NT2/D1 (cell line): ENCODE results near the gene ANO7.

Experiments
- DNase-seq: peaks from one replicate; pipeline ENCODE4 v3.0.0-alpha.2; 2011; ENCODE audit warnings: low read depth, low spot score
- H3K27me3 ChIP-seq: 2 replicates; pipeline ENCODE4 v1.6.0; 2011; ENCODE audit warnings: mild to moderate bottlenecking; ENCODE audit not compliant: insufficient read length, insufficient read depth
- H3K36me3 ChIP-seq: 2 replicates; pipeline ENCODE4 v1.6.1; 2011; ENCODE audit warnings: mild to moderate bottlenecking, low read length, mixed read lengths; ENCODE audit not compliant: insufficient read depth, insufficient read length
- H3K4me1 ChIP-seq: 2 replicates; pipeline ENCODE4 v1.5.1; 2011; ENCODE audit not compliant: insufficient read depth, insufficient read length
- H3K4me3 ChIP-seq: 2 replicates; pipeline ENCODE4 v1.5.1; 2011; ENCODE audit warnings: low read depth; ENCODE audit not compliant: insufficient read length
- H3K9ac ChIP-seq: 2 replicates; pipeline ENCODE4 v1.6.0; 2011; ENCODE audit warnings: low read depth; ENCODE audit not compliant: insufficient read length
- H3K9me3 ChIP-seq: 2 replicates; pipeline ENCODE4 v1.5.1; 2011; ENCODE audit warnings: mild to moderate bottlenecking, low read length; ENCODE audit not compliant: insufficient read depth
- SUZ12 ChIP-seq: IDR thresholded peaks from 2 replicates; pipeline ENCODE4 v1.6.1; 2011; ENCODE audit not compliant: insufficient read length, insufficient read depth; ENCODE audit errors: extremely low read depth
- YY1 ChIP-seq: IDR thresholded peaks from 2 replicates; pipeline ENCODE4 v1.6.1; 2011; ENCODE audit not compliant: insufficient read length, insufficient read depth
- ZNF274 ChIP-seq: IDR thresholded peaks from 2 replicates; pipeline ENCODE4 v1.6.1; 2011; ENCODE audit warnings: mild to moderate bottlenecking, low read depth, low read length

The ANO7 gene

DNA sequence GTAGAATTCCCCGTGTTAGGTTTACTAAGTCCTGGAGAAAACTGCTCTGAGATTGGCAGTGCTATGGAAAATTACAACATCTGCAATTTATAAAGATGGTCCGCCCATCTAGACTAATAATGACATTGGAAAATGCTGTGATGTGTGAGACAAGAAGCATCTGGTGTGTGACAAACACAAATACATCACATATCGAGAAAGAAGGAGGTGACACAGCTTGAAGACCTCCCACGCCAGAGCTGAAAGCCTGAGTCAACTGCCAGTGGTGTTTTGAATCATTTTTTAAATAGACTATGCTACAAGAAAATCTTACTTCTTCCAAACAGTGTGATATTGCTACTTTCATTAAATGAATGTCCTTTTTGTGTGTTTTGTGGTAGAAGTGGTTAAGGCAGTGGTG is 8.6 kb upstream of the ANO7 start:
- no peak overlapping the region for H3K9ac ChIP-seq
- TF ChIP-seq YY1 (no peak), ZNF274 (no peak), SUZ12 (no peak)
- H3K4me1 ChIP-seq: peaks cover 3% of the 10 kb centered on the region
- H3K4me3 ChIP-seq: no peak overlapping the region
- no peaks in the 10 kb centered on the region for H3K9me3 ChIP-seq
- H3K27me3 ChIP-seq: no peaks in the 10 kb centered on the region
- DNase-seq: no peak
- peaks cover 44% of the 10 kb centered on the region for H3K36me3 ChIP-seq

DNA sequence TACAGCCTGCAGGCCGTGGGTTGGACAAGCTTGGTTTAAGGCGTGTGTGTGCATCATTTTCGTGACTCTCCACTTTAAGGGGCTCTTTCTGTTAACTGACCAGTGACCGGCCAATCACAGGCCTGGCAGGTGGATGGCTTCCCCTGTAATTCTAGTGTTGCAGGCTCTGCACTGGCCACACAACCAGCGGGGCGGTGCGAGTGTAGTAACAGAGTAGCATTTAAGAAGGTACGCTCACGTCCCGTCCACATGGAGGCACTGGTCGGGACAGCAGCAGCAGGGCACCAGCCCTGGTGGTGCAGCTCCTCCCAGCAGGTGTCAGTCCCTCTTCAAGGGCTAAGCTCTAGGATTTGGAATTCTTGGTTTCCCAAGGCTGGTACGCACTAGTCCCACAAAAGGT is 8.0 kb upstream of the ANO7 start:
- H3K4me3 ChIP-seq: no peak overlapping the region
- no peak for DNase-seq
- no peaks in the 10 kb centered on the region for H3K9me3 ChIP-seq
- H3K9ac ChIP-seq: no peak overlapping the region
- peaks cover 43% of the 10 kb centered on the region for H3K36me3 ChIP-seq
- TF ChIP-seq ZNF274: no peak
- TF ChIP-seq YY1: no peak
- no peak for TF ChIP-seq SUZ12
- peaks cover 3% of the 10 kb centered on the region for H3K4me1 ChIP-seq
- no peaks in the 10 kb centered on the region for H3K27me3 ChIP-seq

DNA sequence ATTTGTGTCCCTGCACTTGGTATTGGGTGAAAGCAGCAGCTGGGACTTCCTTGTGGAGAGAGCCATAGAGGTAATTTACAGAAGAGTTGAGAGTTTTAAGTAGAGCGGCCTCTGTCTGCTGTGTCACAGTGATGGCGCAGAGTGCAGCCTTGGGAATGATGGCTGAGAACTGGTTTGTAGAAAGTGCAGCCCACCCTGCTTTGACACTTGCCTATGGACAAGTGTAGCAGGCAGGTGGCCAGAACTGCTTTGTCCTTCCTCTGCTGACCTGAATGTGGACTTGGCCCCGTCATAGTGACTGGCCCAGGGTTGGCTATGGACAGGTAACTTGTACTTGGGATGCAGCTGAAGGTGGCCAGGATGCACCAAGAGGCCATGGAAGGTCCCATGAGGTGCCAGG is 6.4 kb upstream of the ANO7 start:
- Histone ChIP-seq H3K27me3 (no peaks in the 10 kb centered on the region), H3K9ac (no peak overlapping the region), H3K36me3 (peaks cover 40% of the 10 kb centered on the region), H3K9me3 (no peaks in the 10 kb centered on the region), H3K4me3 (no peak overlapping the region), H3K4me1 (peaks cover 8% of the 10 kb centered on the region)
- TF ChIP-seq SUZ12 (no peak), ZNF274 (no peak)
- no peak for DNase-seq

- Histone ChIP-seq H3K4me1 (peaks cover 9% of the 10 kb centered on the region), H3K9ac (no peak overlapping the region), H3K36me3 (peaks cover 37% of the 10 kb centered on the region), H3K9me3 (no peaks in the 10 kb centered on the region), H3K27me3 (no peaks in the 10 kb centered on the region), H3K4me3 (no peak overlapping the region)
- no peak for DNase-seq
- TF ChIP-seq YY1 (no peak), ZNF274 (no peak), SUZ12 (no peak)
Measured at GRCh38 chr2:241182531-241183133, 5.8 kb upstream of the ANO7 start.

DNA sequence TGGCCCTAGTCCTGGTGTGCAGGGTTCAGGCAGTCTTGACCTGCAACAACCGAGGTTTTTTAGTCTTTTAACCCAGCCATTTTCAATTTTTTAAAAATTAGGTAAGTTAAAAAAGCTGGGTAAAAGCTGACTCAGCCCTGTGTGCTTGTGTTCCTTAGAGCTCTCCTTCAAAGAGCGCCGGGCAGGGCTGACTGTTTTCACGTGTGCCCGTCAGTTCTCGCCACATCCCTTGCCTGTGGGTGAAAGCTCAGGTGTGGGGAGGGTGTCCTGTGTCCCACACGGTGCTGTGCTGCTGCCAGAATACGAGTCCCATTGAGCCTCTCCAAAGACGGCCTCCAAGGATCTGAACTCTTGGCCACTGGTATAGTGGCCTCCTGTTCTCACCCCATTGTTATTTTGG is 5.3 kb upstream of the ANO7 start:
- DNase-seq: no peak
- H3K4me1 ChIP-seq: peaks cover 12% of the 10 kb centered on the region
- no peak overlapping the region for H3K9ac ChIP-seq
- H3K4me3 ChIP-seq: no peak overlapping the region
- no peak for TF ChIP-seq YY1
- H3K36me3 ChIP-seq: peaks cover 32% of the 10 kb centered on the region
- no peaks in the 10 kb centered on the region for H3K9me3 ChIP-seq
- no peaks in the 10 kb centered on the region for H3K27me3 ChIP-seq

GRCh38 chr2:241184901-241185300 is 3.6 kb upstream of the ANO7 start:
- H3K9me3 ChIP-seq: no peaks in the 10 kb centered on the region
- H3K9ac ChIP-seq: no peak overlapping the region
- H3K27me3 ChIP-seq: no peaks in the 10 kb centered on the region
- no peak for DNase-seq
- H3K36me3 ChIP-seq: peaks cover 22% of the 10 kb centered on the region
- peaks cover 18% of the 10 kb centered on the region for H3K4me1 ChIP-seq
- H3K4me3 ChIP-seq: no peak overlapping the region
- TF ChIP-seq YY1: no peak
- TF ChIP-seq ZNF274: no peak

GRCh38 chr2:241185961-241186360 is 2.5 kb upstream of the ANO7 start:
- H3K36me3 ChIP-seq: peaks cover 17% of the 10 kb centered on the region
- no peak for DNase-seq
- H3K9ac ChIP-seq: no peak overlapping the region
- H3K4me3 ChIP-seq: no peak overlapping the region
- TF ChIP-seq SUZ12 (no peak), ZNF274 (no peak), YY1 (no peak)
- H3K9me3 ChIP-seq: no peaks in the 10 kb centered on the region
- H3K27me3 ChIP-seq: no peaks in the 10 kb centered on the region
- H3K4me1 ChIP-seq: peaks cover 18% of the 10 kb centered on the region
